ENCODE data around the gene FRMD8.

The FRMD8 gene

GRCh38 chr11:65355013-65355775 lies 31.2 kb upstream of the FRMD8 start:
- H4K20me1 ChIP-seq (ENCODE audit: insufficient read depth, low read length), result no peaks in the 10 kb centered on the region
- H3F3A ChIP-seq (ENCODE audit: insufficient read depth, low read length), result no peaks in the 10 kb centered on the region; the same call in none of the 2 replicates
- H3K4me2 ChIP-seq (ENCODE audit: low read length), result peak overlapping the region; percentile 80
- H3K9me2 ChIP-seq (ENCODE audit: low read depth, low read length), result no peaks in the 10 kb centered on the region
- H3K9ac ChIP-seq (ENCODE audit: low read length), result peak overlapping the region; percentile 70
- H3K4me3 ChIP-seq (ENCODE audit: low read depth, low read length, poor library complexity, severe bottlenecking), result peak overlapping the region; percentile 70
- peaks cover 3% of the 10 kb centered on the region for H3K4me1 ChIP-seq (ENCODE audit: insufficient read depth, low read length, severe bottlenecking)
- peaks cover 25% of the 10 kb centered on the region for H3K36me3 ChIP-seq (ENCODE audit: insufficient read depth, low read length)
- H2AFZ ChIP-seq (ENCODE audit: low read length), result no peak overlapping the region
- no peaks in the 10 kb centered on the region for H3K9me3 ChIP-seq (ENCODE audit: low read length)
- TF ChIP-seq CTCF (IDR thresholded peaks at IDR 0.05; ENCODE audit: low read length), result no peak
- TF ChIP-seq EZH2 (IDR thresholded peaks at IDR 0.05; ENCODE audit: borderline replicate concordance, low read length), result no peak
- no peak overlapping the region for H3K27ac ChIP-seq (ENCODE audit: low read depth, low read length, poor library complexity, severe bottlenecking)
- H3K27me3 ChIP-seq (ENCODE audit: insufficient read depth, low read length), result peaks cover 7% of the 10 kb centered on the region; the same call in 1 of the 2 replicates
- no peaks in the 10 kb centered on the region for H3K79me2 ChIP-seq (ENCODE audit: insufficient read depth, low read length)

GRCh38 chr11:65355776-65356393 lies 30.6 kb upstream of the FRMD8 start:
- H3K4me2 ChIP-seq (ENCODE audit: low read length), result no peak overlapping the region; the same call in 1 of the 2 replicates
- H3K36me3 ChIP-seq (ENCODE audit: insufficient read depth, low read length), result peaks cover 19% of the 10 kb centered on the region
- no peak overlapping the region for H3K4me3 ChIP-seq (ENCODE audit: low read depth, low read length, poor library complexity, severe bottlenecking)
- H3K27me3 ChIP-seq (ENCODE audit: insufficient read depth, low read length), result peaks cover 7% of the 10 kb centered on the region; the same call in 1 of the 2 replicates
- H3K27ac ChIP-seq (ENCODE audit: low read depth, low read length, poor library complexity, severe bottlenecking), result no peak overlapping the region
- no peaks in the 10 kb centered on the region; the same call in none of the 2 replicates for H3F3A ChIP-seq (ENCODE audit: insufficient read depth, low read length)
- H3K4me1 ChIP-seq (ENCODE audit: insufficient read depth, low read length, severe bottlenecking), result peaks cover 3% of the 10 kb centered on the region
- H3K9ac ChIP-seq (ENCODE audit: low read length), result no peak overlapping the region
- no peak overlapping the region for H2AFZ ChIP-seq (ENCODE audit: low read length)
- no peaks in the 10 kb centered on the region for H3K9me3 ChIP-seq (ENCODE audit: low read length)
- H3K9me2 ChIP-seq (ENCODE audit: low read depth, low read length), result no peaks in the 10 kb centered on the region
- H3K79me2 ChIP-seq (ENCODE audit: insufficient read depth, low read length), result no peaks in the 10 kb centered on the region
- H4K20me1 ChIP-seq (ENCODE audit: insufficient read depth, low read length), result no peaks in the 10 kb centered on the region
- TF ChIP-seq CTCF (IDR thresholded peaks at IDR 0.05; ENCODE audit: low read length) (no peak), EZH2 (IDR thresholded peaks at IDR 0.05; ENCODE audit: borderline replicate concordance, low read length) (no peak)

GRCh38 chr11:65356394-65356972 lies 30.0 kb upstream of the FRMD8 start:
- Histone ChIP-seq H4K20me1 (ENCODE audit: insufficient read depth, low read length) (no peaks in the 10 kb centered on the region), H3K27me3 (ENCODE audit: insufficient read depth, low read length) (peaks cover 7% of the 10 kb centered on the region; the same call in 1 of the 2 replicates), H2AFZ (ENCODE audit: low read length) (no peak overlapping the region)

More at GRCh38 chr11:65356394-65356972, 30.0 kb upstream of the FRMD8 start:
- peaks cover 3% of the 10 kb centered on the region for H3K4me1 ChIP-seq (ENCODE audit: insufficient read depth, low read length, severe bottlenecking)
- TF ChIP-seq EZH2 (IDR thresholded peaks at IDR 0.05; ENCODE audit: borderline replicate concordance, low read length) (no peak), CTCF (IDR thresholded peaks at IDR 0.05; ENCODE audit: low read length) (no peak)
- no peak overlapping the region for H3K4me2 ChIP-seq (ENCODE audit: low read length)
- H3K9me2 ChIP-seq (ENCODE audit: low read depth, low read length), result no peaks in the 10 kb centered on the region
- H3F3A ChIP-seq (ENCODE audit: insufficient read depth, low read length), result no peaks in the 10 kb centered on the region; the same call in 1 of the 2 replicates
- no peak overlapping the region for H3K27ac ChIP-seq (ENCODE audit: low read depth, low read length, poor library complexity, severe bottlenecking)
- H3K36me3 ChIP-seq (ENCODE audit: insufficient read depth, low read length), result peaks cover 13% of the 10 kb centered on the region; the same call in 1 of the 2 replicates
- H3K79me2 ChIP-seq (ENCODE audit: insufficient read depth, low read length), result no peaks in the 10 kb centered on the region
- no peak overlapping the region for H3K4me3 ChIP-seq (ENCODE audit: low read depth, low read length, poor library complexity, severe bottlenecking)
- no peak overlapping the region for H3K9ac ChIP-seq (ENCODE audit: low read length)
- H3K9me3 ChIP-seq (ENCODE audit: low read length), result no peaks in the 10 kb centered on the region

All from OCI-LY1 (cell line).